Mesendoderm (in vitro differentiated cells): ENCODE data around the gene DPM2.

Experiments used
- DNase-seq: peaks from one replicate; pipeline ENCODE4 v3.0.0; 2013
- H2AK5ac ChIP-seq: 2 replicates; pipeline ENCODE4 v1.6.1; 2013; ENCODE audit warnings: low read length, inconsistent platforms
- H2BK120ac ChIP-seq: 2 replicates; pipeline ENCODE4 v1.6.1; 2013; ENCODE audit warnings: low read depth, mild to moderate bottlenecking, low read length, moderate library complexity, mixed read lengths
- H2BK15ac ChIP-seq: replicated peaks from 2 replicates; pipeline ENCODE4 v1.6.1; 2013; ENCODE audit warnings: low read depth, mild to moderate bottlenecking, moderate library complexity
- H2BK5ac ChIP-seq: 2 replicates; pipeline ENCODE4 v1.6.1; 2013; ENCODE audit warnings: low read length, inconsistent platforms
- H3K18ac ChIP-seq: 2 replicates; pipeline ENCODE4 v1.6.1; 2013; ENCODE audit warnings: mild to moderate bottlenecking, low read length, mixed read lengths
- H3K23ac ChIP-seq: one replicate; pipeline ENCODE4 v1.6.1; 2013; ENCODE audit warnings: low read length
- H3K27ac ChIP-seq: 2 replicates; pipeline ENCODE4 v1.5.1; 2013; ENCODE audit warnings: low read depth, mild to moderate bottlenecking, inconsistent platforms, low read length, moderate library complexity
- H3K27me3 ChIP-seq: 2 replicates; pipeline ENCODE4 v1.6.1; 2013; ENCODE audit warnings: low read length, control low read depth, mild to moderate bottlenecking, inconsistent platforms; ENCODE audit not compliant: insufficient read depth, poor library complexity
- H3K36me3 ChIP-seq: 2 replicates; pipeline ENCODE4 v1.6.1; 2013; ENCODE audit warnings: low read length, inconsistent platforms; ENCODE audit not compliant: control insufficient read depth, insufficient read depth
- H3K4ac ChIP-seq: one replicate; pipeline ENCODE4 v1.6.1; 2013; ENCODE audit warnings: low read depth, mild to moderate bottlenecking, low read length, moderate library complexity
- H3K4me1 ChIP-seq: 2 replicates; pipeline ENCODE4 v1.6.1; 2013; ENCODE audit warnings: low read depth, low read length, inconsistent platforms; ENCODE audit not compliant: control insufficient read depth
- H3K4me2 ChIP-seq: 2 replicates; pipeline ENCODE4 v1.6.1; 2013; ENCODE audit warnings: low read length
- H3K4me3 ChIP-seq: 2 replicates; pipeline ENCODE4 v1.5.1; 2013; ENCODE audit warnings: mild to moderate bottlenecking, low read length
- H3K56ac ChIP-seq: one replicate; pipeline ENCODE4 v1.6.1; 2013; ENCODE audit warnings: low read length
- H3K79me1 ChIP-seq: 2 replicates; pipeline ENCODE4 v1.6.1; 2013; ENCODE audit warnings: low read length, inconsistent platforms
- H3K79me2 ChIP-seq: 2 replicates; pipeline ENCODE4 v1.6.1; 2013; ENCODE audit warnings: mild to moderate bottlenecking, low read length; ENCODE audit not compliant: control insufficient read depth, insufficient read depth
- H3K9ac ChIP-seq: 2 replicates; pipeline ENCODE4 v1.6.1; 2013; ENCODE audit warnings: low read length, inconsistent platforms
- H4K5ac ChIP-seq: one replicate; pipeline ENCODE4 v1.6.1; 2013; ENCODE audit warnings: low read length
- H4K8ac ChIP-seq: one replicate; pipeline ENCODE4 v1.6.1; 2013; ENCODE audit warnings: low read depth, mild to moderate bottlenecking, control low read depth, low read length, moderate library complexity
- WGBS: extraction: QIAGEN DNeasy Blood & Tissue Kit; methylation state at CpG from one replicate; pipeline ENCODE4 v1.1.7; 2013; ENCODE audit warnings: low lambda C conversion rate, missing lambda C conversion rate; ENCODE audit not compliant: insufficient coverage; ENCODE audit errors: extremely low coverage; 5-methylcytosine and 5-hydroxymethylcytosine counted together

Gene DPM2

GRCh38 chr9:127907867-127908659 lies 29.6 kb downstream of the DPM2 start:
- Histone ChIP-seq H3K18ac (no peak overlapping the region), H3K27me3 (no peaks in the 10 kb centered on the region), H2AK5ac (no peak overlapping the region), H3K4me1 (peaks cover 6% of the 10 kb centered on the region), H3K79me1 (no peaks in the 10 kb centered on the region), H2BK5ac (no peak overlapping the region), H2BK120ac (no peak overlapping the region), H3K4me3 (no peak overlapping the region), H4K8ac (no peak overlapping the region), H3K4ac (no peak overlapping the region), H3K23ac (no peak overlapping the region), H3K9ac (no peak overlapping the region), H3K56ac (no peak overlapping the region), H3K36me3 (no peaks in the 10 kb centered on the region), H3K79me2 (no peaks in the 10 kb centered on the region), H4K5ac (no peak overlapping the region), H2BK15ac (no peak overlapping the region), H3K4me2 (no peak overlapping the region), H3K27ac (no peak overlapping the region)
- WGBS = no CpG with 5 or more reads among the region's 35 CpGs
- no peak for DNase-seq

- H3K4ac ChIP-seq = no peak overlapping the region
- H2BK5ac ChIP-seq = no peak overlapping the region
- no peak overlapping the region for H3K4me3 ChIP-seq
- H4K8ac ChIP-seq = no peak overlapping the region
- H3K18ac ChIP-seq = no peak overlapping the region
- DNase-seq = no peak
- no peak overlapping the region for H2AK5ac ChIP-seq
- no CpG with 5 or more reads among the region's 12 CpGs for WGBS
- no peak overlapping the region for H3K9ac ChIP-seq
- no peak overlapping the region for H3K23ac ChIP-seq
- no peaks in the 10 kb centered on the region for H3K79me2 ChIP-seq
- H2BK15ac ChIP-seq = no peak overlapping the region
- H3K4me2 ChIP-seq = no peak overlapping the region
- H3K27ac ChIP-seq = no peak overlapping the region
- peaks cover 6% of the 10 kb centered on the region for H3K4me1 ChIP-seq
- H3K79me1 ChIP-seq = no peaks in the 10 kb centered on the region
- H3K36me3 ChIP-seq = no peaks in the 10 kb centered on the region
- no peak overlapping the region for H2BK120ac ChIP-seq
- H4K5ac ChIP-seq = no peak overlapping the region
- H3K27me3 ChIP-seq = no peaks in the 10 kb centered on the region
- H3K56ac ChIP-seq = no peak overlapping the region
Measured at GRCh38 chr9:127905788-127906191, 31.9 kb downstream of the DPM2 start.

GRCh38 chr9:127905004-127905728 lies 32.5 kb downstream of the DPM2 start:
- Histone ChIP-seq H3K23ac (no peak overlapping the region), H3K79me1 (no peaks in the 10 kb centered on the region), H3K27ac (peak overlapping the region; percentile 2), H3K9ac (peak overlapping the region; percentile 32), H3K36me3 (no peaks in the 10 kb centered on the region), H3K4me3 (no peak overlapping the region), H2AK5ac (no peak overlapping the region), H2BK15ac (no peak overlapping the region), H3K27me3 (no peaks in the 10 kb centered on the region), H2BK5ac (no peak overlapping the region), H3K79me2 (no peaks in the 10 kb centered on the region), H2BK120ac (no peak overlapping the region), H3K4me2 (no peak overlapping the region), H4K8ac (no peak overlapping the region), H3K56ac (peak overlapping the region; percentile 70), H3K18ac (peak overlapping the region; percentile 2), H3K4ac (no peak overlapping the region), H3K4me1 (peaks cover 6% of the 10 kb centered on the region), H4K5ac (no peak overlapping the region)
- DNase-seq = no peak
- WGBS = no CpG with 5 or more reads among the region's 5 CpGs

- no peak overlapping the region for H3K4me2 ChIP-seq
- no peaks in the 10 kb centered on the region for H3K79me2 ChIP-seq
- DNase-seq = peak; percentile 43
- no peak overlapping the region for H4K8ac ChIP-seq
- H3K79me1 ChIP-seq = no peaks in the 10 kb centered on the region
- H3K27me3 ChIP-seq = no peaks in the 10 kb centered on the region
- H4K5ac ChIP-seq = no peak overlapping the region
- H3K4ac ChIP-seq = no peak overlapping the region
- H3K18ac ChIP-seq = peak overlapping the region; percentile 2
- H2BK15ac ChIP-seq = no peak overlapping the region
- no peaks in the 10 kb centered on the region for H3K36me3 ChIP-seq
- peak overlapping the region; percentile 32 for H3K9ac ChIP-seq
- no peak overlapping the region for H2AK5ac ChIP-seq
- H2BK5ac ChIP-seq = no peak overlapping the region
- H2BK120ac ChIP-seq = no peak overlapping the region
- no peak overlapping the region for H3K23ac ChIP-seq
- H3K27ac ChIP-seq = peak overlapping the region; percentile 2
- peaks cover 6% of the 10 kb centered on the region for H3K4me1 ChIP-seq
- H3K4me3 ChIP-seq = no peak overlapping the region
- H3K56ac ChIP-seq = peak overlapping the region; percentile 70
- no CpG with 5 or more reads among the region's 12 CpGs for WGBS
Measured at GRCh38 chr9:127904561-127905003, 33.1 kb downstream of the DPM2 start.

GRCh38 chr9:127903557-127904475 lies 33.8 kb downstream of the DPM2 start:
- Histone ChIP-seq H2BK15ac (no peak overlapping the region), H3K4me3 (no peak overlapping the region), H3K23ac (no peak overlapping the region), H2BK5ac (peak overlapping the region; percentile 47), H3K18ac (no peak overlapping the region), H4K8ac (no peak overlapping the region), H2AK5ac (peak overlapping the region; percentile 61), H3K27ac (peak overlapping the region; percentile 6), H3K4ac (no peak overlapping the region), H3K56ac (peak overlapping the region; percentile 70), H3K79me1 (no peaks in the 10 kb centered on the region), H3K4me2 (no peak overlapping the region), H3K27me3 (no peaks in the 10 kb centered on the region), H4K5ac (no peak overlapping the region), H3K9ac (peak overlapping the region; percentile 50), H3K79me2 (no peaks in the 10 kb centered on the region), H3K36me3 (no peaks in the 10 kb centered on the region), H3K4me1 (peaks cover 6% of the 10 kb centered on the region), H2BK120ac (no peak overlapping the region)
- no CpG with 5 or more reads among the region's 17 CpGs for WGBS
- peak; percentile 90 for DNase-seq
